Measurements from ENCODE around the gene PRKCH.

PRKCH gene

DNA sequence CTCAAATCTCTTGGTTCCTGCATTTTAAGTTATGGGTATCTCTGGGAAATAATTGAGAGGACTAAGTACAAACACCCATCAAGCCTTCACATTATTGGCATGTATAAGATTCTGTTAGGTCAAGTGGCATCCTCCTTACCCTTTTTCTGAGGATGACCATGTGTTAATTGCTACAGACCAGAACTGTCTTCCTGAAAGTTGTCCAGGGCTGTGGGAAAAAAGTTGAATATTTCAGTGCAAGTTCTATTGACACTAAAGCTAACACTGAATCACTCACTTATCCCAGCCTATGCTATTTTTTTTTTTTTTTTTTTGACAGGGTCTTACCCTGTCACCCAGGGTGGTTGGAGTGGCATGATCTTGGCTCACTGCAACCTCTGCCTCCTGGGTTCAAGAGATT lies 243.8 kb downstream of the PRKCH start:
- TF ChIP-seq CTCF (IDR thresholded peaks at IDR 0.05; ENCODE audit: insufficient read depth, missing control alignments): no peak
- no peak for DNase-seq (ENCODE audit: insufficient read length, low spot score)
- FAIRE-seq: no peak

DNA sequence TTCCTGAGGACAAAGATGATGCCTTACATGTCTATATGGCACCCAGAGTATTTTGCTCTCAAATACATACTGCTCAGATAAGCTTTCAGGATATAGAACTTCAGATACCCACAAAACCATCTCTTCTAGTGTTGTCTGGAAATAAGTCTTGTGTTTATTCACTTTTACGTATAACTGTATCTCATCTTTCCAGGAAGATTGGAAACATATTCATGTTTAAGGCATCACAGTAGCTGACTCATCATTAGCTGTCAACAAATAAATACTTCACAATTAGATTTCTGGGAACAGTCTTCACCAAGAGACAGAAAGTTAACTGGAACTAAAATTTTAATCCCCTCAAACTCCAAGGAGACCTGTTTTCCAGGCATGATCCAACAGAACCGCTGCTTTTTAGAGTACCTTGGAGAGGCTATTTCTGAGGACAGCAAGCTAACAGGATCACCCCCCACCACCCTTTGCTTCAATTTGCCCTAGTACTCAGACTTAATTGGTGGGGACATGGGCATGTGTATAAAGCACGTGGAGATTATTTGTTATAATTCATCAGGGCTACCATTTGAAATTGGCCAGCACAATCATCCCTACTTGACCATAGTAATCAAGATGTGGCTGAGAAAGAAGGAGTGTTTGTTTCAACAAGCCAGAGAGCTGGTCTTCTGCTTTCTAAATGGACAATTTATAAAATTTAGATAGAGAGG lies 244.6 kb downstream of the PRKCH start:
- no peak for DNase-seq (ENCODE audit: insufficient read length, low spot score)
- no peak for FAIRE-seq
- no peak for TF ChIP-seq CTCF (IDR thresholded peaks at IDR 0.05; ENCODE audit: insufficient read depth, missing control alignments)

DNA sequence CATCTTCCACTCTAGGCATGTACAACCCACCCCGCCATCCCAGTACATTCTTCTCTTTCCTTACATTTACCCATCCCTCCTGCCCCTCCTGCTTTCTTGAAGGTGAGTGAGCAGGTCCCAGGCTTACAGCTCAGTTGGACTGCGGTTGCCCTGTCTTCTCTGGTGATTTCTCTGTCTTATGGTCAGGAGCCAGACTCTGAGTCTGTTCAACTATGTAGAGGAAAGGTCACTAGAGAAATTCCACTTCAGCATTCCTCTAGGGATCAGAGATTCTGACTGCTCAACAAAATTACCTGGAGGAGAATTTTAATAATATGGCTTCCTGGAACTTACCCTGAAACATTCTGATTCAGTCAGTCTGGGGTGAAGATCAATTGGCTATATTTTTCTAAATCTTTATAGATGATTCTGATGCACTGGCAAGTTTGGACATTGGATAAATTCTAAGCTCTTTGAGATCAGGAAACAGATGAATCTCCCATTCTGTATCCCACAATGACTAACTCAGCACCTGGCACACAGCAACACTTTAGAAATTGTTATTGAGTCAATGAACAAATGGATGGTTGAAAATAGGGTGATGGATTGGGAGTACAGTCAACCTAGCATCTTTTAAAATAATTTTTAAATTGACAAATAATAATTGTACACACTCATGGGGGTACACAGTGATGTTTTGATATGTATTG lies 245.3 kb downstream of the PRKCH start:
- no peak for FAIRE-seq
- TF ChIP-seq CTCF (IDR thresholded peaks at IDR 0.05; ENCODE audit: insufficient read depth, missing control alignments): no peak
- no peak for DNase-seq (ENCODE audit: insufficient read length, low spot score)

GRCh38 chr14:61567838-61568571 lies 246.6 kb downstream of the PRKCH start:
- FAIRE-seq (no peak), DNase-seq (ENCODE audit: insufficient read length, low spot score) (no peak)
- no peak for TF ChIP-seq CTCF (IDR thresholded peaks at IDR 0.05; ENCODE audit: insufficient read depth, missing control alignments)

DNA sequence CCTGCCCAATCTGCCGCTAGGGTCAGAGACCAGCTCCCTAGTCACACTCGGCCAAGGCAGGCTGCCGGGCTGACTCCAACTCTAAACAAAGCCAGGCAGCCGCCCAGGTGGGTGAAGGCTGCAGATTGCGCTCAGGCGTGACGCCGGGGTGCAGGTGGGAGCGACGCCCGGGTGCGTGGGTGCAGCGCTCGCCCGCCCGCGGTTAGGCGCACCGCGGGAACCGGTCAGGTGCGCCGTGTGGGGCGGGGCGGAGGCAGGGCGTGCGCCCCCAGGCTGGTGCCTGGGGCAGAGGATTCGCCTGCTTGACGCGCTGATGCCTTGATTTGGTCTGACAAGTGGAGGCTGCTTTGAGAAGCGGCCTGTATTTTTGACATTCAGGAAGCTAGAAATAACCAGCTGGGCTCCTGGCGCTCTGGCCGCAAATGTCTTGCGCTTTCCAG lies 247.2 kb downstream of the PRKCH start:
- no peak for DNase-seq (ENCODE audit: insufficient read length, low spot score)
- TF ChIP-seq CTCF (IDR thresholded peaks at IDR 0.05; ENCODE audit: insufficient read depth, missing control alignments): no peak
- FAIRE-seq: no peak

- FAIRE-seq (no peak), DNase-seq (ENCODE audit: insufficient read length, low spot score) (no peak)
- TF ChIP-seq CTCF (IDR thresholded peaks at IDR 0.05; ENCODE audit: insufficient read depth, missing control alignments): no peak
Observed at GRCh38 chr14:61569308-61569707, 247.9 kb downstream of the PRKCH start.
